ENCODE measurements around the gene CCDC85C.

DNA sequence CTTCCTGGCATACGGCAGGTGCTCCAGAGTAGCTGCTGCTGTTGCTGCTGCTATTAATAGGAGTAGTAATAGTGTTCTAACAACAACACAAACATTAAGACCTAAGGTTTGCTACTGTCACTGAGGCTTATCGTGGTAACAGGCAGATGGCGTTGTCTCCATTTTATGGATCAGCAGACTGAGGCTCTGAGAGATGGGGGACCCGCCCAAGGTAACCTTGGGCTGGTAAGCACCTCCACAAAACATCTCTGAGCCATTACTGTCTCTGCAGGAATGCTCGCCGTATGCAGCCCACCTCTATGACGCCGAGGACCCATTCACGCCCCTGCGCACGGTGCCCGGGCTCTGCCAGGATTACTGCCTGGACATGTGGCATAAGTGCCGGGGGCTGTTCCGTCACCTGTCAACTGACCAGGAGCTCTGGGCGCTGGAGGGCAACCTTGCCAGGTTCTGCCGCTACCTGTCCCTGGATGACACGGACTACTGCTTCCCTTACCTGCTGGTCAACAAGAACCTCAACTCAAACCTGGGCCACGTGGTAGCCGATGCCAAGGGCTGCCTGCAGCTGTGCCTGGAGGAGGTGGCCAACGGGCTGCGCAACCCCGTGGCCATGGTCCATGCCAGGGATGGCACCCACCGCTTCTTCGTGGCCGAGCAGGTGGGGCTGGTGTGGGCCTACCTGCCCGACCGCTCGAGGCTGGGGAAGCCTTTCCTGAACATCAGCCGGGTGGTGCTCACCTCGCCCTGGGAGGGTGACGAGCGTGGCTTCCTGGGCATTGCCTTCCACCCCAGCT lies 48.1 kb upstream of the CCDC85C start:
- TF ChIP-seq ZBTB21 (CRISPR knock-in tag; IDR thresholded peaks at IDR 0.05; ENCODE audit: borderline replicate concordance) (no peak), GABPB1 (CRISPR knock-in tag; IDR thresholded peaks at IDR 0.05) (no peak), HMGA2 (CRISPR knock-in tag; IDR thresholded peaks at IDR 0.05) (no peak), NFYB (CRISPR knock-in tag; conservative IDR thresholded peaks at IDR 0.05; ENCODE audit: low read depth) (no peak), ZNF219 (CRISPR knock-in tag; IDR thresholded peaks at IDR 0.05; ENCODE audit: borderline replicate concordance) (no peak), JUN (CRISPR knock-in tag; IDR thresholded peaks at IDR 0.05) (no peak), TEAD4 (CRISPR knock-in tag; IDR thresholded peaks at IDR 0.05) (no peak)
- TF ChIP-seq, protein P1, sequence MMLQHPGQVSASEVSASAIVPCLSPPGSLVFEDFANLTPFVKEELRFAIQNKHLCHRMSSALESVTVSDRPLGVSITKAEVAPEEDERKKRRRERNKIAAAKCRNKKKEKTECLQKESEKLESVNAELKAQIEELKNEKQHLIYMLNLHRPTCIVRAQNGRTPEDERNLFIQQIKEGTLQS (CRISPR knock-in tag; conservative IDR thresholded peaks at IDR 0.05) = no peak
- TF ChIP-seq, protein P2, sequence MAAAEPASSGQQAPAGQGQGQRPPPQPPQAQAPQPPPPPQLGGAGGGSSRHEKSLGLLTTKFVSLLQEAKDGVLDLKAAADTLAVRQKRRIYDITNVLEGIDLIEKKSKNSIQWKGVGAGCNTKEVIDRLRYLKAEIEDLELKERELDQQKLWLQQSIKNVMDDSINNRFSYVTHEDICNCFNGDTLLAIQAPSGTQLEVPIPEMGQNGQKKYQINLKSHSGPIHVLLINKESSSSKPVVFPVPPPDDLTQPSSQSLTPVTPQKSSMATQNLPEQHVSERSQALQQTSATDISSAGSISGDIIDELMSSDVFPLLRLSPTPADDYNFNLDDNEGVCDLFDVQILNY (CRISPR knock-in tag; IDR thresholded peaks at IDR 0.05) = no peak
- TF ChIP-seq, protein P3, sequence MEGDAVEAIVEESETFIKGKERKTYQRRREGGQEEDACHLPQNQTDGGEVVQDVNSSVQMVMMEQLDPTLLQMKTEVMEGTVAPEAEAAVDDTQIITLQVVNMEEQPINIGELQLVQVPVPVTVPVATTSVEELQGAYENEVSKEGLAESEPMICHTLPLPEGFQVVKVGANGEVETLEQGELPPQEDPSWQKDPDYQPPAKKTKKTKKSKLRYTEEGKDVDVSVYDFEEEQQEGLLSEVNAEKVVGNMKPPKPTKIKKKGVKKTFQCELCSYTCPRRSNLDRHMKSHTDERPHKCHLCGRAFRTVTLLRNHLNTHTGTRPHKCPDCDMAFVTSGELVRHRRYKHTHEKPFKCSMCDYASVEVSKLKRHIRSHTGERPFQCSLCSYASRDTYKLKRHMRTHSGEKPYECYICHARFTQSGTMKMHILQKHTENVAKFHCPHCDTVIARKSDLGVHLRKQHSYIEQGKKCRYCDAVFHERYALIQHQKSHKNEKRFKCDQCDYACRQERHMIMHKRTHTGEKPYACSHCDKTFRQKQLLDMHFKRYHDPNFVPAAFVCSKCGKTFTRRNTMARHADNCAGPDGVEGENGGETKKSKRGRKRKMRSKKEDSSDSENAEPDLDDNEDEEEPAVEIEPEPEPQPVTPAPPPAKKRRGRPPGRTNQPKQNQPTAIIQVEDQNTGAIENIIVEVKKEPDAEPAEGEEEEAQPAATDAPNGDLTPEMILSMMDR (IDR thresholded peaks at IDR 0.05) = no peak
- TF ChIP-seq, protein P4, sequence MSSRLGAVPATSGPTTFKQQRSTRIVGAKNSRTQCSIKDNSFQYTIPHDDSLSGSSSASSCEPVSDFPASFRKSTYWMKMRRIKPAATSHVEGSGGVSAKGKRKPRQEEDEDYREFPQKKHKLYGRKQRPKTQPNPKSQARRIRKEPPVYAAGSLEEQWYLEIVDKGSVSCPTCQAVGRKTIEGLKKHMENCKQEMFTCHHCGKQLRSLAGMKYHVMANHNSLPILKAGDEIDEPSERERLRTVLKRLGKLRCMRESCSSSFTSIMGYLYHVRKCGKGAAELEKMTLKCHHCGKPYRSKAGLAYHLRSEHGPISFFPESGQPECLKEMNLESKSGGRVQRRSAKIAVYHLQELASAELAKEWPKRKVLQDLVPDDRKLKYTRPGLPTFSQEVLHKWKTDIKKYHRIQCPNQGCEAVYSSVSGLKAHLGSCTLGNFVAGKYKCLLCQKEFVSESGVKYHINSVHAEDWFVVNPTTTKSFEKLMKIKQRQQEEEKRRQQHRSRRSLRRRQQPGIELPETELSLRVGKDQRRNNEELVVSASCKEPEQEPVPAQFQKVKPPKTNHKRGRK (CRISPR knock-in tag; IDR thresholded peaks at IDR 0.05; ENCODE audit: borderline replicate concordance) = no peak
- TF ChIP-seq, protein P5, sequence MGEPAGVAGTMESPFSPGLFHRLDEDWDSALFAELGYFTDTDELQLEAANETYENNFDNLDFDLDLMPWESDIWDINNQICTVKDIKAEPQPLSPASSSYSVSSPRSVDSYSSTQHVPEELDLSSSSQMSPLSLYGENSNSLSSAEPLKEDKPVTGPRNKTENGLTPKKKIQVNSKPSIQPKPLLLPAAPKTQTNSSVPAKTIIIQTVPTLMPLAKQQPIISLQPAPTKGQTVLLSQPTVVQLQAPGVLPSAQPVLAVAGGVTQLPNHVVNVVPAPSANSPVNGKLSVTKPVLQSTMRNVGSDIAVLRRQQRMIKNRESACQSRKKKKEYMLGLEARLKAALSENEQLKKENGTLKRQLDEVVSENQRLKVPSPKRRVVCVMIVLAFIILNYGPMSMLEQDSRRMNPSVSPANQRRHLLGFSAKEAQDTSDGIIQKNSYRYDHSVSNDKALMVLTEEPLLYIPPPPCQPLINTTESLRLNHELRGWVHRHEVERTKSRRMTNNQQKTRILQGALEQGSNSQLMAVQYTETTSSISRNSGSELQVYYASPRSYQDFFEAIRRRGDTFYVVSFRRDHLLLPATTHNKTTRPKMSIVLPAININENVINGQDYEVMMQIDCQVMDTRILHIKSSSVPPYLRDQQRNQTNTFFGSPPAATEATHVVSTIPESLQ (CRISPR knock-in tag; IDR thresholded peaks at IDR 0.05) = no peak
- TF ChIP-seq, protein P6, sequence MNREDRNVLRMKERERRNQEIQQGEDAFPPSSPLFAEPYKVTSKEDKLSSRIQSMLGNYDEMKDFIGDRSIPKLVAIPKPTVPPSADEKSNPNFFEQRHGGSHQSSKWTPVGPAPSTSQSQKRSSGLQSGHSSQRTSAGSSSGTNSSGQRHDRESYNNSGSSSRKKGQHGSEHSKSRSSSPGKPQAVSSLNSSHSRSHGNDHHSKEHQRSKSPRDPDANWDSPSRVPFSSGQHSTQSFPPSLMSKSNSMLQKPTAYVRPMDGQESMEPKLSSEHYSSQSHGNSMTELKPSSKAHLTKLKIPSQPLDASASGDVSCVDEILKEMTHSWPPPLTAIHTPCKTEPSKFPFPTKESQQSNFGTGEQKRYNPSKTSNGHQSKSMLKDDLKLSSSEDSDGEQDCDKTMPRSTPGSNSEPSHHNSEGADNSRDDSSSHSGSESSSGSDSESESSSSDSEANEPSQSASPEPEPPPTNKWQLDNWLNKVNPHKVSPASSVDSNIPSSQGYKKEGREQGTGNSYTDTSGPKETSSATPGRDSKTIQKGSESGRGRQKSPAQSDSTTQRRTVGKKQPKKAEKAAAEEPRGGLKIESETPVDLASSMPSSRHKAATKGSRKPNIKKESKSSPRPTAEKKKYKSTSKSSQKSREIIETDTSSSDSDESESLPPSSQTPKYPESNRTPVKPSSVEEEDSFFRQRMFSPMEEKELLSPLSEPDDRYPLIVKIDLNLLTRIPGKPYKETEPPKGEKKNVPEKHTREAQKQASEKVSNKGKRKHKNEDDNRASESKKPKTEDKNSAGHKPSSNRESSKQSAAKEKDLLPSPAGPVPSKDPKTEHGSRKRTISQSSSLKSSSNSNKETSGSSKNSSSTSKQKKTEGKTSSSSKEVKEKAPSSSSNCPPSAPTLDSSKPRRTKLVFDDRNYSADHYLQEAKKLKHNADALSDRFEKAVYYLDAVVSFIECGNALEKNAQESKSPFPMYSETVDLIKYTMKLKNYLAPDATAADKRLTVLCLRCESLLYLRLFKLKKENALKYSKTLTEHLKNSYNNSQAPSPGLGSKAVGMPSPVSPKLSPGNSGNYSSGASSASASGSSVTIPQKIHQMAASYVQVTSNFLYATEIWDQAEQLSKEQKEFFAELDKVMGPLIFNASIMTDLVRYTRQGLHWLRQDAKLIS (CRISPR knock-in tag; IDR thresholded peaks at IDR 0.05; ENCODE audit: borderline replicate concordance) = no peak
